Measurements from ENCODE around the gene UTS2B.

The UTS2B gene

DNA sequence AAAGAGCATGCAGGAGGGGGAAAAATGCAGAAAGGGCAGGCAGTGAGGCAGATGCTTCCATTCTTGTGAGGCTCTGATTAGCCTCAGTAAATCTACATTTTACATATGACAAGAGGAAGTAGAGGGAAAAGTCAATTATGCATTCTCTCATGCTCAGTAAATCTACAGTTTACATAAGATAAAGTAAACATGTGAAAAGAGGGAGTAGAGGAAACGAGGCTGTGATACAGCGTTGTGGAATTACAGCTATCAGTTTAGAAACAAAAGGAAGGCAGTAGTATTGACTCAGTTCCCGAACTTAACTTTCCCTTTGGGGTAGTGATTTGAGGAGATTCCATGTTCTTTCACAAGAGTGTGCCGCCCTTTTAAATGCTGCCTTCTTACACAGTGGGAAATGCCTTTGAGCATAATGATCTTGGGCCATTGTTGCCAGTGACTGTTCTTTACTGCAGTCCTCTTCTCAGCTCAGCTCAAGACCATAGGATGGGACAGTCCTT lies 92.0 kb downstream of the UTS2B start:
- DNase-seq (ENCODE audit: low spot score): no peak

DNA sequence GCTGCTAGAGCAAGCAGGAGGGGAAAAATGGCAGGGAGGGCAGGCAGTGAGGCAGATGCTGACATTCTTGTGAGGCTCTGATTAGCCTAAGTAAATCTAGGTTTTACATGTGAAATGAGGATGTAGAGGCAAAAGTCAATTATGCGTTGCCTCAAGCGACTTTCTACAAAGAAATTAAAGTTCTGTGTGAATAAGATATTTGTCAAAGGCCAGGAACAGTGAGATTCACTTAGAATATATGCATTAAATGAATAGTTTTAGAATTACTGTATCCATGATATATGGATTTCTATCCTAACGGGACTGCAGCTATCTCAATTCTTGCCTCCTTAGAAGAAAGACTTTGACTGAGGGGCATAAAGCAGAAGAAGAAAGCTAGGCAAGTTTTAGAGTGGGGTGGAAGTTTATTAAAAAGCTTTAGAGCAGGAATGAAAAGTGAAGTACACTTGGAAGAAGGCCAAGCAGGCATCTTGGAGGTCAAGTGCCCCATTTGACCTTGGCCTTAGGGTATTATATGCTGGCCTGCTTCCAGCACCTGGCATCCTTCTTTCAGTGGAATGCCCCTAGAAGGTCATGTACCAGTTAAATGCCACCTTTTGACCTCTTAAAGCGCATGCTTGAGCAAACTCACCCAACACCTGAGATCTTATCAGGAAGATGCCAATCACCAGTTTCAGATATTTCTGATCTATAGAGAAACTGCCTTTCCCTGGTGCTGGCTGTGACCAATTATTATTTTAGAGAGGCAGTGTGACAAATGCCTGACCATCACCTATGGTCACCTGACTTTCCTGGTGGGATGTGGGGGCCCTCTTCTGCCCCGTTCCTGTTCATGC lies 93.1 kb downstream of the UTS2B start:
- DNase-seq (ENCODE audit: low spot score): no peak

DNA sequence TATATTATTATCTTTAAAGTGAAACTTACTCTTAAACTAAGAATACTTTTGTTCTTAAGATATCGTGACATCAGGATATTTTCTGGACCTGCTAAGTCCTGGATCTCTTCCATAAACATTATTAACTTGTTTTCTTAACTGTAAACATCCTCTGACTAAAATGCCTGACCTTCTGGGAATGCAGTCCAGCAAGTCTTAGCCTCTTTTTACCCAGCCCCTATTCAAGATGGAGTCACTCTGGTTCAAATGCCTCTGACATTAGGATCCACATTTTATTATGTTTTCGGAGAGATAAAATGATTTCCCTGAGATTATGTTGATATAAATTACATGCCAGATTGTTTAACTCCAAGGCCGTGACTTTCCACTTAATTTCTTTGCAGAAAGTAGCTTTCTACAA lies 93.7 kb downstream of the UTS2B start:
- no peak for DNase-seq (ENCODE audit: low spot score)

DNA sequence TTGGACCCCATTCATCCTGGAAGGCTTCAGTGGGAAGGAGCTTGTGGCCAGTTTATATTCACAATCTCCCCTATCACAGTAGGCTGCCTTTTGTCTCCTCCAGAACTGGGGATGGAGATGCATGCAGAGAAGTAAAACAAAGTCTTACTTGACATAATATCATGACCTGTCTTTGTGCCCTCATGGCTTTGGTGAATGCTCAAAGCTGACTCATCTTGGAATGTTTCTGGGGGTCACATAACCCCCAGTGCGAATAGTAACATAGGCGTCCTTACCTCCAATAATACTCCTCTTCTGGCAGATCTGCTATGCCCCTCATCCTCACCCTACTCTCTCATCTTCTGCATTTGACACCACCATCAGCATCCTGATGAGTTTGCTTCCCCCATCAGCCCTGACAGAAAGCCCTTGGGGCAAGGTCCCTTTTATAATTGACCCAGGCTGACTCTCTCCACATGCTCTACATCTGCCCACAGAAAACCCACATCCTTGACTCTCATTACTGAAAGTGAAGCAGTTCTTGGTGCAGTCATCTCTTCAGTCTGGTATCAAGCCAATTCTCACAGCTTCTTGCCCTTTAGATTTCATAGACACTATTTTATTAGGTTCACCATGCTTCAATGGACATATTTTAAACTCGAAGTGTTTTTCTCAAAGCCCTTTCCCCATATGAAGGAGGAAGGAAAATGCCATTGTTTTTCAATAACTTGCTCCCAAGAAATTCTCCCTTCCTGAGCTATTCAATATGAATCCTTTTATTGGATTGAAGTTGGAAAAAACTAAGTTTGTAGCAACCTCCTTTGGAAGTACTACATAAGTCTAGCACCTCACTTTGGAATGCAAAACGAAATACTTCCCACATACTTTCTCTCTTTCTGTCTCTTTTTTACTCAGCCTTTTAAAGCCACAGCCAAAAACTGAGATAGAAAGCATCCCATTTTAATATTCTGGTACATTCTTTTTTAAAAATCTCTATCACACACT lies 94.7 kb downstream of the UTS2B start:
- no peak for DNase-seq (ENCODE audit: low spot score)

DNA sequence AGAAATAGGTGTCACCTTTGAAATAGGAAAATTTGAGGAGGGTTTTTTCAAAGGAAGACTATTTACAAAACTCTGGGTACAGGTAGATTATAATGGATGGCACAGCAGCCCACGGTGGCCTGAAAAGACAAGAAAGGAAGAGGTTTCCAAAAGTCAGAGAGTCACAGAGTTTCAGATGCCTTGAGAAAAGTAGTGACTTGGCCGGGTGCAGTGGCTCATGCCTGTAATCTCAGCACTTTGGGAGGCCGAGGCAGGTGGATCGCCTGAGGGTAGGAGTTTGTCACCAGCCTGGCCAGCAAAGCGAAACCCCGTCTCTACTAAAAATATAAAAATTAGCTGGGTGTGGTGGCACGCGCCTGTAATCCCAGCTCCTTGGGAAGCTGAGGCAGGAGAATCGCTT lies 96.1 kb downstream of the UTS2B start:
- DNase-seq (ENCODE audit: low spot score): no peak

DNA sequence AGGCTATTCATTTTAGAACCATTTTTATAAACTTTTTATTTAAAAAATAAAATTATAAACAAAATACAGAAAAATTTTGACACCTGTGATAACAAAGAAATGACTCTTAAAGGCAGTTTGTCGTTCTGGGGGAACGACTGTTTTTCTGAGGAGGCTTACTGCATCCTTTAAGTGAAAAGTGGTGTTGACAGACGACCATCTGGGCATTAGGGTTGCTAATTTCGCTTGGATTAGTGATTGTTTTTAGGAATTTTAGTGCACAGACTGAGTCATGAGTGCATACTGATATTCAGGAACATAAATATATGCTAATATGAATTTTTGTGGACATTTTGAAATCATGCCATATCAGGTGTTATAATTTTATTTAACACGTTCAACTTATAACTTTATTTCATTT lies 102.8 kb downstream of the UTS2B start:
- no peak for DNase-seq (ENCODE audit: low spot score)

DNA sequence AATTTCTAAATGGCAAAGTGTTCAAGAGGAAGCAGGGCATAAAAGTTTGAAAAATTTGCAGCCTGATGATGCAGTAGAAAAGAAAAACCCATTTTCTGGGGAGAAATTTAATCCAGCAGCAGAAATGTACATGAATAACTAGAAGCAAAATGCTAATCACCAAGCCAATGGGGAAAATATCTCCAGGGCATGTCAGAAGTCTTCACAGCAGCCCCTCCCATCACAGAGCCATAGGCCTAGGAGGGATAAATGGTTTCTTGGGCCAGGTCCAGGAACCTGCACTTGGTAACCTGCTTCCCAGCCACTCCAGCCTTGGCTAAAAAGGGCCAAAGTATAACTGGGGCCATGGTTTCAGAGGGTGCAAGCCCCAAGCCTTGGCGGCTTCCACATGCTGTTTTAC lies 108.7 kb downstream of the UTS2B start:
- DNase-seq (ENCODE audit: low spot score): no peak

DNA sequence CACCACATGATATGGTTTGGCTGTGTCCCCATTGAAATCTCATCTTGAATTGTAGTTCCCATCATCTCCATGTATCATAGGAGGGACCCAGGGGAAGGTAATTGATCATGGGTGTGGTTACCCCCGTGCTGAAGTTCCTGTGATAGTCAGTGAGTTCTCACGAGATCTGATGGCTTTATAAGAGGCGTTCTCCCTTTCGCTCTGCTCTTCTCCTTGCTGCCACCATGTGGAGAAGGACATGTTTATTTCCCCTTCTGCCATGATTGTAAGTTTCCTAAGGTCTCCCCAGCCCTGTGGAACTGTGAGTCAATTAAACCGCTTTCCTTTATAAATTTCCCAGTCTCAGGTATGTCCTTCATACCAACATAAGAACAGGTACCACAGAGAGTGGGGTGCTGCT lies 109.4 kb downstream of the UTS2B start:
- no peak for DNase-seq (ENCODE audit: low spot score)

DNA sequence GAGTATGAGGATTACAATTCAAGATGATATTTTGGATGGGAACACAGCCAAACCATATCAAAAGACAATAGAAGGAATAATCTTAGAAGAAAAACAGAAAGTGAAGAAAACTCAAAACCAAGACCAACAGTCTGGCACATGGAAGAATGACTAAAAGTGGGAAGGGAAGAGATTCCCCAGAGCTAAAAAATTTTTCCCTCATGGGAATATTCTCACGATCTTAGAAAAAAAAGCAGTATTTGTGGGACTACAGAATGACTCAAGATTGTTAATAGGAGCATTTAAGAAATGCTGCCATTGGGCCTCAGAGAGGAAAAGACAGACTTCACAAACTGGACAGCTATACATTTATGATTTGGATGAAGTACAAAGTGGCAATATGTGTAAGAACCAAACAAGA lies 113.0 kb downstream of the UTS2B start:
- DNase-seq (ENCODE audit: low spot score): no peak
